DND-41 (cell line): ENCODE measurements around the gene EXOSC7.
A peak's percentile ranks its signal among the peaks of the same experiment; 100 is the strongest.

Source experiments
- ATAC-seq: fragments of 200-7000 bp; cut with Tn5 transposase; 3 replicates; pipeline ENCODE4 v1.9.1; 2021; ENCODE audit warnings: low read depth; ENCODE audit not compliant: insufficient read depth
- DNase-seq: peaks from one replicate; pipeline ENCODE4 v3.0.0-alpha.2; 2020
- H2AFZ ChIP-seq: 2 replicates; pipeline ENCODE4 v1.6.0; 2012; ENCODE audit warnings: low read depth, low read length
- H3K27ac ChIP-seq: 2 replicates; pipeline ENCODE4 v1.5.1; 2012; ENCODE audit warnings: low read length, inconsistent platforms
- H3K27me3 ChIP-seq: fragments of 200-600 bp; sonication (generic); 2 replicates; pipeline ENCODE4 v1.6.0; 2012; ENCODE audit warnings: low read length, mild to moderate bottlenecking, inconsistent platforms; ENCODE audit not compliant: insufficient read depth, poor library complexity
- H3K36me3 ChIP-seq: 2 replicates; pipeline ENCODE4 v1.5.1; 2012; ENCODE audit warnings: low read length, inconsistent platforms; ENCODE audit not compliant: insufficient read depth
- H3K4me1 ChIP-seq: 2 replicates; pipeline ENCODE4 v1.5.1; 2012; ENCODE audit warnings: mild to moderate bottlenecking, low read length; ENCODE audit not compliant: insufficient read depth
- H3K4me2 ChIP-seq: 2 replicates; pipeline ENCODE4 v1.6.0; 2012; ENCODE audit warnings: mild to moderate bottlenecking, moderate library complexity, low read length, inconsistent platforms; ENCODE audit not compliant: insufficient read depth
- H3K4me3 ChIP-seq, 2 experiments: fragments of 200-600 bp in 1 of 2; shearing (Covaris generic) in 1 of 2; 2 replicates each; pipeline ENCODE4 v1.5.1; 2012 to 2016; ENCODE audit warnings: inconsistent platforms in 2 of 2, low read length in 2 of 2, mild to moderate bottlenecking in 2 of 2, low read depth in 1 of 2, moderate library complexity in 1 of 2
- H3K79me2 ChIP-seq: 2 replicates; pipeline ENCODE4 v1.6.0; 2012; ENCODE audit warnings: low read length, inconsistent platforms; ENCODE audit not compliant: insufficient read depth
- H3K9ac ChIP-seq: 2 replicates; pipeline ENCODE4 v1.6.0; 2012; ENCODE audit warnings: low read depth, mild to moderate bottlenecking, inconsistent platforms, low read length, moderate library complexity
- H3K9me3 ChIP-seq: 2 replicates; pipeline ENCODE4 v1.5.1; 2012; ENCODE audit warnings: low read length, moderate library complexity, mild to moderate bottlenecking, inconsistent platforms; ENCODE audit not compliant: insufficient read depth, severe bottlenecking
- H4K20me1 ChIP-seq: 2 replicates; pipeline ENCODE4 v1.6.0; 2012; ENCODE audit warnings: low read length; ENCODE audit not compliant: insufficient read depth
- CTCF ChIP-seq: IDR thresholded peaks from 2 replicates; pipeline ENCODE4 v1.5.1; 2012; ENCODE audit warnings: borderline replicate concordance, low read length, moderate library complexity, mild to moderate bottlenecking; ENCODE audit not compliant: poor library complexity, severe bottlenecking; ENCODE audit errors: extremely low read depth
- EZH2 ChIP-seq: IDR thresholded peaks from 3 replicates; pipeline ENCODE4 v1.6.1; 2012; ENCODE audit warnings: borderline replicate concordance, low read depth, mild to moderate bottlenecking, moderate library complexity, low read length, inconsistent platforms; ENCODE audit not compliant: severe bottlenecking

Gene EXOSC7

GRCh38 chr3:45029661-45030060 is 53.6 kb downstream of the EXOSC7 start:
- Histone ChIP-seq H3K36me3 (no peaks in the 10 kb centered on the region), H2AFZ (no peak overlapping the region), H3K27ac (no peak overlapping the region), H3K79me2 (no peaks in the 10 kb centered on the region), H3K9me3 (no peaks in the 10 kb centered on the region), H4K20me1 (no peaks in the 10 kb centered on the region), H3K4me3 (no peak overlapping the region), H3K27me3 (no peaks in the 10 kb centered on the region), H3K4me2 (no peak overlapping the region), H3K4me1 (peaks cover 7% of the 10 kb centered on the region), H3K9ac (no peak overlapping the region)
- ATAC-seq (no peak), DNase-seq (no peak)
- TF ChIP-seq EZH2, result no peak
- TF ChIP-seq CTCF, result no peak

- H2AFZ ChIP-seq, result no peak overlapping the region
- H3K79me2 ChIP-seq, result no peaks in the 10 kb centered on the region
- no peak overlapping the region for H3K4me3 ChIP-seq
- no peak for ATAC-seq
- H3K27me3 ChIP-seq, result no peaks in the 10 kb centered on the region
- H3K4me1 ChIP-seq, result peaks cover 17% of the 10 kb centered on the region
- H4K20me1 ChIP-seq, result no peaks in the 10 kb centered on the region
- no peaks in the 10 kb centered on the region for H3K36me3 ChIP-seq
- H3K27ac ChIP-seq, result no peak overlapping the region
- no peak overlapping the region for H3K4me2 ChIP-seq
- no peaks in the 10 kb centered on the region for H3K9me3 ChIP-seq
- TF ChIP-seq EZH2 (no peak), CTCF (no peak)
- DNase-seq, result no peak
- no peak overlapping the region for H3K9ac ChIP-seq
Measured at GRCh38 chr3:45031531-45031930, 55.5 kb downstream of the EXOSC7 start.

GRCh38 chr3:45032113-45032512 is 56.1 kb downstream of the EXOSC7 start:
- no peak for ATAC-seq
- no peak for DNase-seq
- no peak overlapping the region for H3K27ac ChIP-seq
- no peaks in the 10 kb centered on the region for H3K79me2 ChIP-seq
- H3K27me3 ChIP-seq, result no peaks in the 10 kb centered on the region
- H3K9ac ChIP-seq, result no peak overlapping the region
- no peaks in the 10 kb centered on the region for H4K20me1 ChIP-seq
- H3K36me3 ChIP-seq, result no peaks in the 10 kb centered on the region
- TF ChIP-seq CTCF (no peak), EZH2 (no peak)
- no peak overlapping the region for H3K4me2 ChIP-seq
- peaks cover 17% of the 10 kb centered on the region for H3K4me1 ChIP-seq
- H3K9me3 ChIP-seq, result no peaks in the 10 kb centered on the region
- no peak overlapping the region for H3K4me3 ChIP-seq
- no peak overlapping the region for H2AFZ ChIP-seq

GRCh38 chr3:45033791-45034190 is 57.7 kb downstream of the EXOSC7 start:
- no peaks in the 10 kb centered on the region for H3K9me3 ChIP-seq
- H3K4me1 ChIP-seq, result peaks cover 24% of the 10 kb centered on the region
- TF ChIP-seq CTCF (no peak), EZH2 (no peak)
- H2AFZ ChIP-seq, result no peak overlapping the region
- peak overlapping the region; percentile 61; the same call in 1 of the 2 replicates for H3K27ac ChIP-seq
- H4K20me1 ChIP-seq, result no peaks in the 10 kb centered on the region
- ATAC-seq (no peak), DNase-seq (no peak)
- no peaks in the 10 kb centered on the region for H3K36me3 ChIP-seq
- no peak overlapping the region for H3K9ac ChIP-seq
- no peaks in the 10 kb centered on the region for H3K79me2 ChIP-seq
- no peaks in the 10 kb centered on the region for H3K27me3 ChIP-seq
- H3K4me2 ChIP-seq, result no peak overlapping the region
- H3K4me3 ChIP-seq, result no peak overlapping the region
